Measurements from ENCODE around the gene NEUROD2.

The NEUROD2 gene

GRCh38 chr17:39603304-39604016 is 4.3 kb downstream of the NEUROD2 start:
- H3K9me3 ChIP-seq (ENCODE audit: control insufficient read depth, insufficient read depth, low read length) = no peaks in the 10 kb centered on the region
- no peaks in the 10 kb centered on the region for H3K36me3 ChIP-seq (ENCODE audit: control insufficient read depth, insufficient read depth, low read length)
- peaks cover 95% of the 10 kb centered on the region for H3K27me3 ChIP-seq (ENCODE audit: control insufficient read depth, insufficient read depth, low read length)
- peak overlapping the region; percentile 55 for H3K4me3 ChIP-seq (ENCODE audit: low read depth, low read length)
- peaks cover 16% of the 10 kb centered on the region for H3K4me1 ChIP-seq (ENCODE audit: control insufficient read depth, insufficient read depth, low read length)
- H3K9ac ChIP-seq (ENCODE audit: low read depth, low read length) = no peak overlapping the region

GRCh38 chr17:39602533-39603303 is 5.0 kb downstream of the NEUROD2 start:
- no peak overlapping the region for H3K9ac ChIP-seq (ENCODE audit: low read depth, low read length)
- H3K9me3 ChIP-seq (ENCODE audit: control insufficient read depth, insufficient read depth, low read length) = no peaks in the 10 kb centered on the region
- peaks cover 16% of the 10 kb centered on the region for H3K4me1 ChIP-seq (ENCODE audit: control insufficient read depth, insufficient read depth, low read length)
- H3K36me3 ChIP-seq (ENCODE audit: control insufficient read depth, insufficient read depth, low read length) = no peaks in the 10 kb centered on the region
- peak overlapping the region; percentile 10 for H3K4me3 ChIP-seq (ENCODE audit: low read depth, low read length)
- H3K27me3 ChIP-seq (ENCODE audit: control insufficient read depth, insufficient read depth, low read length) = peaks cover 95% of the 10 kb centered on the region

- Histone ChIP-seq H3K4me1 (ENCODE audit: control insufficient read depth, insufficient read depth, low read length) (peaks cover 16% of the 10 kb centered on the region), H3K36me3 (ENCODE audit: control insufficient read depth, insufficient read depth, low read length) (no peaks in the 10 kb centered on the region), H3K9me3 (ENCODE audit: control insufficient read depth, insufficient read depth, low read length) (no peaks in the 10 kb centered on the region), H3K4me3 (ENCODE audit: low read depth, low read length) (peak overlapping the region; percentile 26), H3K9ac (ENCODE audit: low read depth, low read length) (no peak overlapping the region), H3K27me3 (ENCODE audit: control insufficient read depth, insufficient read depth, low read length) (peaks cover 96% of the 10 kb centered on the region)
Measured at GRCh38 chr17:39601758-39602532, 5.8 kb downstream of the NEUROD2 start.

GRCh38 chr17:39600997-39601597 is 6.6 kb downstream of the NEUROD2 start:
- Histone ChIP-seq H3K4me1 (ENCODE audit: control insufficient read depth, insufficient read depth, low read length) (peaks cover 16% of the 10 kb centered on the region), H3K27me3 (ENCODE audit: control insufficient read depth, insufficient read depth, low read length) (peaks cover 97% of the 10 kb centered on the region), H3K36me3 (ENCODE audit: control insufficient read depth, insufficient read depth, low read length) (no peaks in the 10 kb centered on the region), H3K9me3 (ENCODE audit: control insufficient read depth, insufficient read depth, low read length) (no peaks in the 10 kb centered on the region), H3K9ac (ENCODE audit: low read depth, low read length) (no peak overlapping the region), H3K4me3 (ENCODE audit: low read depth, low read length) (peak overlapping the region; percentile 43)

- no peaks in the 10 kb centered on the region for H3K36me3 ChIP-seq (ENCODE audit: control insufficient read depth, insufficient read depth, low read length)
- peaks cover 16% of the 10 kb centered on the region for H3K4me1 ChIP-seq (ENCODE audit: control insufficient read depth, insufficient read depth, low read length)
- no peak overlapping the region for H3K9ac ChIP-seq (ENCODE audit: low read depth, low read length)
- H3K9me3 ChIP-seq (ENCODE audit: control insufficient read depth, insufficient read depth, low read length) = no peaks in the 10 kb centered on the region
- peaks cover 97% of the 10 kb centered on the region for H3K27me3 ChIP-seq (ENCODE audit: control insufficient read depth, insufficient read depth, low read length)
- H3K4me3 ChIP-seq (ENCODE audit: low read depth, low read length) = peak overlapping the region; percentile 43
Measured at GRCh38 chr17:39600288-39600996, 7.3 kb downstream of the NEUROD2 start.

GRCh38 chr17:39599665-39600231 is 8.0 kb downstream of the NEUROD2 start:
- Histone ChIP-seq H3K9me3 (ENCODE audit: control insufficient read depth, insufficient read depth, low read length) (no peaks in the 10 kb centered on the region), H3K9ac (ENCODE audit: low read depth, low read length) (no peak overlapping the region), H3K27me3 (ENCODE audit: control insufficient read depth, insufficient read depth, low read length) (peaks cover 97% of the 10 kb centered on the region), H3K4me3 (ENCODE audit: low read depth, low read length) (peak overlapping the region; percentile 43), H3K4me1 (ENCODE audit: control insufficient read depth, insufficient read depth, low read length) (peaks cover 16% of the 10 kb centered on the region), H3K36me3 (ENCODE audit: control insufficient read depth, insufficient read depth, low read length) (no peaks in the 10 kb centered on the region)

GRCh38 chr17:39599004-39599664 is 8.6 kb downstream of the NEUROD2 start:
- Histone ChIP-seq H3K9ac (ENCODE audit: low read depth, low read length) (no peak overlapping the region), H3K9me3 (ENCODE audit: control insufficient read depth, insufficient read depth, low read length) (no peaks in the 10 kb centered on the region), H3K4me1 (ENCODE audit: control insufficient read depth, insufficient read depth, low read length) (peaks cover 16% of the 10 kb centered on the region), H3K27me3 (ENCODE audit: control insufficient read depth, insufficient read depth, low read length) (peaks cover 100% of the 10 kb centered on the region), H3K36me3 (ENCODE audit: control insufficient read depth, insufficient read depth, low read length) (no peaks in the 10 kb centered on the region), H3K4me3 (ENCODE audit: low read depth, low read length) (no peak overlapping the region)

- Histone ChIP-seq H3K9me3 (ENCODE audit: control insufficient read depth, insufficient read depth, low read length) (no peaks in the 10 kb centered on the region), H3K27me3 (ENCODE audit: control insufficient read depth, insufficient read depth, low read length) (peaks cover 100% of the 10 kb centered on the region), H3K9ac (ENCODE audit: low read depth, low read length) (no peak overlapping the region), H3K4me1 (ENCODE audit: control insufficient read depth, insufficient read depth, low read length) (peaks cover 15% of the 10 kb centered on the region), H3K4me3 (ENCODE audit: low read depth, low read length) (no peak overlapping the region), H3K36me3 (ENCODE audit: control insufficient read depth, insufficient read depth, low read length) (no peaks in the 10 kb centered on the region)
Measured at GRCh38 chr17:39598630-39599003, 9.1 kb downstream of the NEUROD2 start.

- peak overlapping the region; percentile 28 for H3K4me3 ChIP-seq (ENCODE audit: low read depth, low read length)
- H3K4me1 ChIP-seq (ENCODE audit: control insufficient read depth, insufficient read depth, low read length) = peaks cover 10% of the 10 kb centered on the region
- no peaks in the 10 kb centered on the region for H3K9me3 ChIP-seq (ENCODE audit: control insufficient read depth, insufficient read depth, low read length)
- no peaks in the 10 kb centered on the region for H3K36me3 ChIP-seq (ENCODE audit: control insufficient read depth, insufficient read depth, low read length)
- no peak overlapping the region for H3K9ac ChIP-seq (ENCODE audit: low read depth, low read length)
- H3K27me3 ChIP-seq (ENCODE audit: control insufficient read depth, insufficient read depth, low read length) = peaks cover 100% of the 10 kb centered on the region
Measured at GRCh38 chr17:39598047-39598481, 9.7 kb downstream of the NEUROD2 start.

GRCh38 chr17:39597372-39598046 is 10.2 kb downstream of the NEUROD2 start:
- Histone ChIP-seq H3K4me3 (ENCODE audit: low read depth, low read length) (peak overlapping the region; percentile 28), H3K9ac (ENCODE audit: low read depth, low read length) (no peak overlapping the region), H3K4me1 (ENCODE audit: control insufficient read depth, insufficient read depth, low read length) (peaks cover 10% of the 10 kb centered on the region), H3K36me3 (ENCODE audit: control insufficient read depth, insufficient read depth, low read length) (no peaks in the 10 kb centered on the region), H3K9me3 (ENCODE audit: control insufficient read depth, insufficient read depth, low read length) (no peaks in the 10 kb centered on the region), H3K27me3 (ENCODE audit: control insufficient read depth, insufficient read depth, low read length) (peaks cover 100% of the 10 kb centered on the region)

Data from iPS-15b (cell line).